HG02885 (cell line): ENCODE measurements around the gene RFX2.
"Not testable (repeated sequence)": the region's sequence is repeated elsewhere in the genome, so short reads cannot be mapped to it uniquely, and the experiment has no call there.

Source experiments
- ATAC-seq: cut with Tn5 transposase; IDR thresholded peaks from one replicate; pipeline ENCODE4 v1.9.1; 2021; ENCODE audit warnings: mild to moderate bottlenecking; ENCODE audit not compliant: unreplicated experiment, poor library complexity

The RFX2 gene

DNA sequence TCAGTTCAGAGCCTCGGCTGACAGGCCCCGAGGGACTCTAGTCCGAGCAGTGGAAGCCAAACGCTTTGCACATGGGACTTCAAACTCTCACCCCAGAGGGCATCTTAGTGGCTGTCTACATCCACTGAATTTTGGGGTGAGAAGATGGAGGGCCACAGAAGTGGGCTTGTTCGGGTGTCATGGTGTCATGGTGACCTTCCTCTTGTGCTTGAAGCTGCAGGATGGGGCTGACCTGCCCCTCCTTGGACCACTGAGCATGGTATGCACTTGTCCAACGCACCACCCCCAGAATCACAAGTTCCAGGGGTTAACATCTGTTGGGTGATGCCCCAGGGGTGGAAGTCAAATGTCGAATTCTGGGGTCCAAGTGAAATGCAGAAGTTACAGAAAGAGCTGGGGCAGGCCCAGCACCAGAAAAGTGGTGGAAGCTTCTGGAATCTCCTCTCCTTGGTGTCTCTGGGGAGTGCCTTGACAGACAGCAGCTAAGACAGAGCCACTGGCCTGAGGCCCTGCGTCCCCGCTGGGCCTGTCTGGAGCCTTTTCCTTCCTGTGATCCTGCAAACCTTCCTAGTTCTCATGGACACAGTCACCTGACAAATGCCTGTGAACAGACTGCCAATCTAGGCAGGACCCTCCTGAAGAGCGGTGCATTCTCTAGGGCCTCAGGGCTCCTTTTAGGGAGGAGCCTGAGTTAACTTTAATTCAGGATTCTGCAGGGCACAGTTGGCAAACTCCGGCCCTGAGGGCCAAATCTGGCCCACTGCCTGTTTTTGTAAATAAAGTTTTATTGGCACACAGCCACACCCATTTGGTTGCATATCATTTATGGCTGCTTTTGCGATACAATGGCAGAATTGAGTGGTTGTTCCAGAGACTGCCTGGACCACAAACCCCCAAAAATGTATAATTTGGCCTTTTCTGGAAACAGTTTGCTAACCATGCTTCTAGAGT, 67.2 kb downstream of the RFX2 start:
- no peak for ATAC-seq

DNA sequence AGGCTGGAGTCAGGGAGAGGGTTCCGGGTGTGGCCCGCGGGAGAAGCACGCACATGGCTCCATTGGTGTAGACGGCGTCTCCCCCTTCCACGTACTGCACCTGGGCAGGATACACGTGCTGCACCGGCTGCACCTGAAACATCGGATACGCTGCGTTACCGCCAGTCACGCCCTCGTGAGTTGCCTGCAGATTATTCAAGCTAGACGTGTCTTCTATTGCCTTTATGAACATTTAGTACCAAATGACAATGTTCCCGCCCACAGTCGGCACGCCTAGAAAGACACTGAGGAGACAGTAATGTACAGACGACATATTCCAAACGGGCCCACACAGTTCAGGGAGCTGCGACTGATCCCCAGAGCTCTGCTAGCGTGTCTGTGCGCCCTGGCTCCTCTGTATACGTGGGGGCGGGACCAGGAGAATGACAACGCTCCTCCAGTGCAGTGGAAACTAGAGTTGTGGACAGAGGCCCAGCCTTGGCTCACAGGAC, 68.3 kb downstream of the RFX2 start:
- ATAC-seq, result no peak

- no peak for ATAC-seq
Measured at GRCh38 chr19:6041071-6041470, 69.2 kb downstream of the RFX2 start.

DNA sequence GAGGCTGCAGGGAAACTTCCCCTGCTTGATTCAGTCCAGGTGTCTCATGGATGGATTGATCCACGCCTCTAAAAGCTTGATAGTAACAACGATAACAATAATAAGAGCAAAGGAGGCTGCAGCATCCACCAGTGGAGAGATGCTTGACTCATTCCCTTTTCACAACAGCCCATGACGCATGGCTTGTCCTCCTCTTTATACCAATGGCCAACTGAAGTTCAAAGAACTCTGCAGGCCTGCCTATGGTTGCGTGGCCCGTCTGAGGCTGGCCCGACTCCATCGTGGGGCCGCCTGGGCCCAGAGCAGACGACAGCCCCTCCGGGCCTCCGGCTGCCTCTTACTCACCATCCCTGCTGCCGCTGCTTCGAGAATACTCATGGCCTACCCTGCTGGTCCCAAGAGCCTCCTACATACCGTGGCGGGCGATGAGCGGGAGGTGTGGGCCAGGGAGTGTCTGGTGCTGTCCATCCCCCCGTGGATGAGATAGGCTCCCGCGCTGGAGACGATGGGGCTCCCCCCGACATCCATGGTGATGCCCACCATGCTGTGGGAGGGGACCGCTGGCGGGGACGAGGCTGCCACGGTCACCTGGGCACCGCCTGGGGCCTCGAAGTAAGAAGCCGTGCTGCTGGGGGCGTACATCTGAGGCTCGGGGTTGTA, 70.6 kb downstream of the RFX2 start:
- no peak for ATAC-seq

- ATAC-seq, result no peak
Measured at GRCh38 chr19:6038634-6039405, 71.5 kb downstream of the RFX2 start.

- no peak for ATAC-seq
Measured at GRCh38 chr19:6035026-6035425, 75.3 kb downstream of the RFX2 start.

GRCh38 chr19:6034512-6034911, 75.8 kb downstream of the RFX2 start:
- no peak for ATAC-seq

DNA sequence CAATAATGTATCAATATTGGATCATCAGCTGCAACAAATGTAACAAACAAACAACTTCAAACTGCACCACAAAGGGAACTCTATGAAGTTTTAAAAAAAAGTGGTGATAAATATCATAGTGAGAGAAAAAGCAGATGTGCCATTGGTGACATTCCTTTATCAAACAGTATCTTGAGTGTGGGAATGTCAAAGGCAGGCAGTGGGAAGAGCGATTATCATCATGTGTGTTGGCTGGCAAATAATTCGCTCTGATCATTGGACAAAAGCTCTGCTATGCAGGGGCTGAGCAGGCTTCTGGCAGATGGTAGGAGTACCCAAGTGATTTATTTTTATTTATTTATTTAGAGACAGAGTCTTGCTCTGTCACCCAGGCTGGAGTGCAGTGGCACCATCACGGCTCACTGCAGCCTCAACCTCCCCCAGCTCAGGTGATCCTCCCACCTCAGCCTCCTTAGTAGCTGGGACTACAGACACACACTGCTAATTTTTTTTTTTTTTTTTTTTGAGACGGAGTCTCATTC, 76.5 kb downstream of the RFX2 start:
- no peak for ATAC-seq

DNA sequence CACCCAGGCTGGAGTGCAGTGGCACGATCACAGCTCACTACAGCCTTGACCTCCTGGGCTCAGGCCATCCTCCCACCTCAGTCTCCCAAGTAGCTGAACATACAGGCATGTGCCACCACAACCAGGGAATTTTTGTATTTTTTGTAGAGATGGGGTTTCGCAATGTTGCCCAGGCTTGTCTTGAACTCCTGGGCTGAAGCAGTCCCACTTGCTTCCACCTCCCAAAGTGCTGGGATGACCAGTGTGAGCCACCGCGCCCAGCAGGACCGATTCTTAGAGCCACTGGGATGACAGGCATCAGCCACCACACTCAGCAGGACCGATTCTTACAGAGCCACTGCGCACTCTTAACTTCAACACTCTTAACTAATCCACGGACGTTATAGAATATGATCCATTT, 77.5 kb downstream of the RFX2 start:
- no peak for ATAC-seq

DNA sequence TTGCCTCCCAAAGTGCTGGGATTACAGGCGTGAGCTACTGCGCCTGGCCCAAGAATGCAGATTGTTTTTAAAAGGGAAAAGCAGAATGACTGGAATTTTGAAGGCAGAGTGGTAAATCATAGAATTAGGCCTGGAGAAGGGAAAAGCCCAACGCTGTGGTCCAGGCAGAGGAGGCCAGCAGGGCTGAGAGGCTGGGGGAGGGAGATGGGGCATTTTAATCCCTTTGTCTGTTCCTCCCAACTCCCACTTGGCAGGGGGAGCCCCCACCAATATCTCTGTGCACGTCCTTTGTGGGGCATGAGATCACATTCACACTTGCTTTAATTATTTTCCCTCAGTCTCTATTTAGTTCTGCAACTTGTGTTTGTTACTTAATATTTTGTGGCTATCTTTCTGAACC, 77.9 kb downstream of the RFX2 start:
- no peak for ATAC-seq

- no peak for ATAC-seq
Measured at GRCh38 chr19:6030214-6030507, 80.1 kb downstream of the RFX2 start.

DNA sequence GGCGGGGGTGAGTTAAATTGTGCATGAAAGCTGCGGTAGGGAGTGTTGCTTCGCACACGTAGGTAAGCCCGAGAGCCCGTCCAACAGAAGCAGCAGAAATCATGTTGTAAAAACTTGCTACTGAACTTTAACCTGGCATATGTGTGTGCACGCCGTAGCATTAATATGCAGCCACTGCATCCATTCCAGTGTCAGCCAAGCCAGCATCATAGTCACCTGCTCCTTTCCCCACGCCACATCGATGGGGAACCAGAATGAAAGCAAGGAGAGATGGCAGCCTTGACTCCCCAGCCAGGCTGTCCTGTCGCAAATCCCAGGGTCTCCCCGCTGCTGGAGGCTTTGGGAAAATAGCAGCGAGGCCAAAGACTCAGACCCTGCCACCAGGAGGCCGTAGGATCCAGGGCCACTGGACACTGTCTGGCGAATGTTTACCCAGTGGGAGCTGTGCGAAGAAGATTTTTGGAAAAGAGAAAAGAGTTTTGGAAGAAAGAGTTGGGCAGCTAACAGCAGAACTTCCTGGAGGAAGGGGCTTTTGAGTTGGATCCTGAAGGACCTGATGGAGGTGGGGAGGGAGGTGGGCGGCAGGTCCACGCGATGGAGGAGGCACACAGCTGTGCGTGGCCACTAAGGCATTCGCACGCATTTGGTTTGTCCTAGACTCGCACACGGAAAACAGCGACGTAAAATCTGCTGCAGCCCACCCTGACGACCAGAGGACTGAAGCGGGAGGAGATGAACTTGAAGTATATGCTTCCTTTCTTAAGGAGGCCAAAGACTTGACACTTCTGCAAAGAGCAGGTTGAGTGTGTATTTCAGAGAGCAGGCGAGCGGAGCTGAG, 83.7 kb downstream of the RFX2 start:
- no peak for ATAC-seq

DNA sequence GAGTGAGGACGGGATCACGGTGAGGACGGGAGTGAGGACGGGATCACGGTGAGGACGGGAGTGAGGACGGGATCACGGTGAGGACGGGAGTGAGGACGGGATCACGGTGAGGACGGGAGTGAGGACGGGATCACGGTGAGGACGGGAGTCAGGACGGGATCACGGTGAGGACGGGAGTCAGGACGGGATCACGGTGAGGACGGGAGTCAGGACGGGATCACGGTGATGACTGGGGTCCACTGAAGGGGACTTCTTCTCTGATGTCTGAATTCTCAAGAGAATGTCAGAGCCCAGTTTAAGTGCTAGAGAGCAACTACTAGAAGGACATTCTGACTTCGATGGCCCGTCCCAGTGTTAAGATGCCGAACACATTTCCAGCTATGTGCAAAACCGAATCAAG, 85.5 kb downstream of the RFX2 start:
- not testable (repeated sequence) for ATAC-seq

DNA sequence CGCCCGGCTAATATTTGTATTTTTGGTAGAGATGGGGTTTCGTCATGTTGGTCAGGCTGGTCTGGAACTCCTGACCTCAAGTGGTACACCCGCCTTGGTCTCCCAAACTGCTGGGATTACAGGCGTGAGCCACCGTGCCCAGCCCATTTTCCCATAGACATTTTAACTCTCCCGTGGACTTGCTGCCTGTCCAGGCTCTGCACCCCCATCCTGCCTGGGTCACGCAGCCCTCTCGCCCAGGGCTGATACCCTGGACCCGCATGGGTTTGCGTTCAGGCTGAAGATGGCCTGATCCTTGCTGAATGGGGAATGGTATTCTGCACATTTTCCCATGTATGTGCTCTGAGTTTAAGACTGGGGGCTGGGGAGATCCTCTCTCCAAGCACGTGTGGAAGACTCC, 86.4 kb downstream of the RFX2 start:
- no peak for ATAC-seq

DNA sequence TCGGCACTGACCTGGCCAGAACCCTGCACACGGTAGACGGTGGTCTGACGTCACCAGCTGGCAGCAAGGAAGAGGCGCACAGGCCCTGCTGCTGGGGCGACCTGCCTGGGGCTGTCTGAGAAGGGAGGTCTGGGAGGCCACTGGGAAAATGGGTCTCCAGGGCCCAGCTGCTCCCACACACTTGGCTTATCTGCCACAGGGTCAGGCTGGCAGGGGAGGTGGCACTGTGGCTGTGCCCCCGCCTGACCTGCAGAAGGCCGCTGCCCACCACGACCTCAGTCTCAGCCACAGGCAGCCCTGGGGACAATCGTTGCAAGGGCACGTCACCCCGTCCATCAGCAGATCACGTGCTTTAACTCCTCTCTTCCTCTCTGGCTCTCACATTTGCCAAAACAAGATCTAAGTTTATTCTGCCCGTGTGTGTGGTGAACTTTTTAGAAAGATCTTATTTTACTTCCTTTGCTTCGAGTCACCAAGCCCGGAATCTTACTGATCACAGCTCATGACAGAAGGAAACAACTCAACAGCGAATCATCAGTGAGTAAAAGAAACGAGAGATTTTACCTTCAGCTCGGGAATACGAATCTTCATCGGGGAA, 87.1 kb downstream of the RFX2 start:
- no peak for ATAC-seq

DNA sequence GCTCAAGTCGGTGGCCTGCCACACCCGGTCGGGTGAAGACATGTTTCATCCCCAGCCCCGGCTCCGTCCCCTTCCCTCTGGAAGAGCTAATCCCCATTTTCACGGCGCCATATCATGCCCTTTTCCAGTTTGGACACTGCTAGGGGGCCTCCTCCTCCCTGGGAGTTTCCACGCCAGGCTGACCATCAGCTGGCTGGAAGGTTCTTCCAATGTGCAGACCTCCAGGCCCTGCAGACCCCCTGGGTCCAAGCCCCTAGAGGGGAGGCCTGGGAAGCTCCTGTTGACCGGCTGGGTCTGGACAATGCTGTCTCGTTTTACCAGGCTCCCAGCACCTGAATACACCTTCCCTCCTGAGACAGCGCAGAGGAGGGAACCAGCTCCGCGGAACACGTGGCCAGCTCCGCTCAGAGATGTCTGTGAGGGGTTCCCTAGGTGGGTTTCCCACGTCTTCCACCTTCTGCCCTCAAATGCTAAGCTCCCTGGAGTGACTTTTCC, 87.7 kb downstream of the RFX2 start:
- ATAC-seq, result no peak

DNA sequence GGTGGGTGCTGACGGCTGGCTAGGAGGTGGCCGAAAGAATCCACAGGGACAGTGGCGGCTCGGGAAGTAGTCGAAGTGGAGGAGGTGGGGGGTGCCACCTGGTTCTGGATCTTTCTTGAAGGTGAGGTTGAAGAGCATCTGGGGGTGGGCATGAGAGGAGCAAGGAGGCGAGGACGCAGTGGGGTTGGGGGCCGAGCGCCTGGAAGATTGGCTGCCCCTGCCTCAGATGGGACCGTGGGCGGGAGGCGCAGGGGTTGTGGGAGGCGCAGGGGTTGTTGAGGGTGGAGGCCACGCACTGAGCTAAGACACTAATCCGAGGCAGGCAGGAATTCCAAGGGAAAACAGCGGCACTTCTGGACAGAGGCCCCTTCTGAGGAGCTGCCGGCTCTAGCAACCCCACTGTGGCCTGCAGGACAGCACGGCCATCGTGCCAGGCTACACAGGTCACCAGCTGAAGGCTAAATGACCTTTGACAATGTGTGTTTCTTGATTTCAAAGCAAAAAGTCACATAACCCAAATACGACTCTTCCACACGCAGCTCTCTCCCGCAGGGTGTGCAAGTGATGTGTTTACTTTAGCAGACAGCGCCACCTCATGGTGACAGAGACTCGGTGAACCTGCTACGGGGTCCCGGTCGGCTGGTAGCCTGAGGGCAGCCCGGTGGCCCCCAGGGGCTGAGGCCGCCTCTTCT, 88.3 kb downstream of the RFX2 start:
- no peak for ATAC-seq

- no peak for ATAC-seq
Measured at GRCh38 chr19:6020972-6021805, 89.1 kb downstream of the RFX2 start.
